NCI-H2107 treated with DMSO at 0.1 percent for 48 hours (cell line): ENCODE results near the gene CA5B.
A peak's percentile ranks its signal among the peaks of the same experiment; 100 is the strongest.
"Not testable (repeated sequence)": the region's sequence is repeated elsewhere in the genome, so short reads cannot be mapped to it uniquely, and the experiment has no call there.

Source experiments
- DNase-seq: peaks from one replicate; lab custom pipeline; 2025; ENCODE audit not compliant: unreplicated experiment; lab: John Stamatoyannopoulos, UW

The CA5B gene

DNA sequence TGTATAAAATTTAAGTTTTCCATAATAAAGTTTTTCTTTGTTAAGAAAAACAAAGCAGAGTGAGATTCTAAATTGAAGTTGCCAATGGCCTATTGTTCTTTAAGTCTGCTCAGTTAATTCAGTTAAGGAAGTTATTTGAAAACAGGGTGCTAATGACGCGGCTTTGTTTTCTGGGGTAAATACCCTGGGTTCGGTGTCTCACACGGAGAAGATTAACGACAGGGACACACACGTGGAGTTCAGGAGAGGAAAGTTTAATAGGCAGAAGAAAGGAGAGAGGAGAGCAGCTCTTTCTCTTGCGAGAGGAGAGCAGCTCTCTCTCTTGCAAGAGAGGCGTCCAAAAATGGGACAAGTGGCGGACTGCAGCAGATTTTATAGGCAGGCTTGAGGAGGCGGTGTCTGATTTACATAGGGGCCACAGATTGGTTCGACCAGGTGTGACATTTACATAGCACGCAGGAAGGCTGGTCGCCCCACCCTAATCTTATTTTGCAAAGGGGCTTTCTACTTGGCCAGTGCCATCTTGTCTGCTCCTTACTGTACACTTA is 9.6 kb downstream of the CA5B start:
- DNase-seq, result no peak

- DNase-seq, result no peak
Observed at GRCh38 chrX:15748841-15749240, 10.8 kb downstream of the CA5B start.

- no peak for DNase-seq
Observed at GRCh38 chrX:15749642-15750610, 11.9 kb downstream of the CA5B start.

DNA sequence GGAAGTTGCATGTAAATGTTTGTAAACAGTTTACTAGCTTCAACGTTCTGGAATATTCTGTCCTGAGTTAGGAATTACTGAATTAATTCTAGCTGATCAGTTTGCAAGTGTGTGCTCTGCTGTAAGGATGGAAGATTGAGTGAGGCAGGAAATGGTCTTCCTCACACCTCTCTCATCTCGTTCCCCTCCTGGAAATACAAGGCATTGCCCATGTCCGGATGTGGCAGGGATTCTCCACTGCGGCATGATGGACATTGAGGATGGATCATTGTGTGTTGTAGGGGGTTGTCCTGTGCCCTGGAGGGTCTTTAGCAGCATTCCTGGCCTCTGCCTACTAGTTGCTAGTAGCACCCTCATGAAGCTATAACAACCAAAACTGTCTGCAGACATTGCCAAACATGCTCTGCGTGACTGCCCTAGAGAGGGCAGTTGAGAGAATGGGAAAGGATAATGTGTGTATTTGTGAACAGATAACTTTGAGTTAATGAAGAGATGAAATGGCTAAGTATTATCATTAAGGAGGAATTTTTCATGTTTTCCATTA is 12.6 kb downstream of the CA5B start:
- no peak for DNase-seq

GRCh38 chrX:15751155-15751819 is 13.2 kb downstream of the CA5B start:
- no peak for DNase-seq

DNA sequence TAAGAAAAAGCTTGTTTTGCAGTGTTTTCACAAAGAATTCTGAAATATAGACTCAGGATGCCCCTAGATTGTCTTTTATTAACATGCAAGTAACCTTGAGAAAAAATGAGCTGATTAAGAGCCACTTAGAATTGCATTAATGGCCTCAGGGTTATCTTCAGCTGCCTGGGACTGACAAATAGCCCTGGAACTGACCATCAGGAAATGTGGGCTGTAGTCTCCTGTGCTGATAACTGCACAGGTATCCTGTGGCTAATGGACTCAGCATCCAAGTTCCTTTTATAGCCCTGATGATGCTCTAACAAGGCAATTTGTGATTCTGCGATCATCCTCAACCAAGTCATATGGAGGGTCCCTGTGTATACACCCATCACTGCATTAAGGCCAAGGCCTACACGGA is 17.0 kb downstream of the CA5B start:
- no peak for DNase-seq

- no peak for DNase-seq
Observed at GRCh38 chrX:15758140-15758539, 20.1 kb downstream of the CA5B start.

GRCh38 chrX:15759886-15760285 is 21.8 kb downstream of the CA5B start:
- not testable (repeated sequence) for DNase-seq

- DNase-seq, result peak; percentile 33
Observed at GRCh38 chrX:15761564-15762191, 23.6 kb downstream of the CA5B start.

DNA sequence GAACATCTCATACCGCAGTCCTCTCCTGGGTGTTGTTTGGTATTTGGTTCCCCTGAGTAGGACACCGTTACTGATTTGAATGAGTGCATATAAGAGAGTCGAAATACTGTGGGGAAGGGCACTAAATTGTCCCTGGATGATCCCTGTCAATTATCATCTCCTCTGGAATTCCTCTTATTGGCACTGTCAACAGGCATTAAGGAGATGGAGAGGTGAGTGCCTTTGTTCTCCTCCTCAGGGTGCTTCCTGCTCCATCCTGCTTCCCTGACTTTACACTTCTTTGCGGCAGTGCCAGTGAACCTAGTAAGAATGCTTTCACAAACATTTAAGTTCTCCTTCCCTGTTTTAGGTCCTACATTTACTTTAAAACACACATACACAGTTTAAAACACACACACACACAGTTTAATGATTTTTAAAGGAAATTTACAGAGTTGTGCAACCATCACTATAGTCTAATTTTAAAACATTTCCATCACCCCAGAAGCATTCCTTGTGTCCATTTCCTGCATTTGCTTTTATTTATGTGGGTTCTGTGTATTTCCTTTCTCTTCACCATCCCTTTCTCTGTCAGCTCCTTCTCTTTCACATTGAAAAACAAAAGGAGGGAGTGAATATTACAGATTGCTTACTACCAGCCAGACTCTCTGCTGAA is 31.4 kb downstream of the CA5B start:
- no peak for DNase-seq

GRCh38 chrX:15781961-15782699 is 44.1 kb downstream of the CA5B start:
- no peak for DNase-seq

GRCh38 chrX:15785176-15785750 is 47.2 kb downstream of the CA5B start:
- no peak for DNase-seq

DNA sequence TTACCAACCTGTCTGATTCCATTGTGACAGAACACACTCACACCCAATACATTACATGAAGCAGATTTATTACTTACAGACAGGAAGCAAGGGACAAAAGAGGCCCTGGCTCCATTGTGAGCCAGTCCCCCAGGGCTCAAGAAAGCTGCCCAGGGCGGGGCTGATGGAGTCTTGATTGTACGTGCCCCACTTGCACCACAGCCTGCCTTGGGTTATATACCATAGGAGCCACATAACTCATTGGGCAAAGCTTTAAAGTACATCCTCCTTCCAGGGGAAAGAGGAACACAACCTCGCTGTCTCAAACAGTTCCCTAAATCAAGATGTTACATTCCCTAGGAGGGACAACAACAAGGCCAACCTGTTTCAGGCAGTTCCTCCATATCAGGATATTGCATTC is 48.8 kb downstream of the CA5B start:
- no peak for DNase-seq

DNA sequence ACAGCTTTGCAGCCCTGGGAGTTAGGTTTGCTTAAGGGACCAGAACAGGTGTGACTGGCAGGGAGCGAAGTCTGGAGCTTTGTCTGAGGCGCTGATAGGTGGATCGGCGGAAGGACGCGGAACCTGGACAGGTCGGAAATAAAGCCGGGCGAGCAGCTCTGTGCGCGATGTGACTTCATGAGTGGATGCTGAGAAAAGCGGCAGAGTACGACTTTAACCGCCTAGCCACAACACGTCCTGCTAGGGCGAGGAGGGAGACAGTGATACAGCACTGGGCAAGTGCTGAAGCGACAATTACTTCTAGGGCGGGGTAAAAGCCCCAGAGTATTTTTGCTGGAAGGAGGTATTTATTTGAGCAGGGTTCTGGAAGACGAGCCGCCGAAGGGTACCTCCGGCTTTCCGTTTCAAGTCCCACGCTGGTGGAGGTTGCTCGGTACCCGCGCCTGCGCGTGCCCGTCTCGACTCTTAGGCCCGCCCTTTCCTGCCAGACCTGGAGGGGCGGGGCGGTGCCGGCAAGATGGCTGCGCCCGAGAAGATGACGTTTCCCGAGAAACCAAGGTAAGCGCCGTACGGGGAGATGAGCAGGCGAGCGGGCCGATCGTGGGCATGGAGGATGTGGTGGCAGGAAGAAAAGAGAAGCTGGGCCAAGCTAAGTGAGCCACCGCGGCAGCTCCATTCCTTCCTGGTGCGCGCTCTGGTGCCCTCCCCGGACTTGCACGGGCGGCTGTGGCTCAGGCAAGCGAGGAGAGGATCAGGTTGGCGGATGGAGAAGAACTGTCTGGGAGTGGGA is 52.1 kb downstream of the CA5B start, which contains the start of gene ZRSR2:
Gene ZRSR2 (plus strand): TSS at position 506 of the 790 bp plus-strand sequence. CDS start 12 bp downstream, at position 518.
- DNase-seq, result peak; percentile 72

DNA sequence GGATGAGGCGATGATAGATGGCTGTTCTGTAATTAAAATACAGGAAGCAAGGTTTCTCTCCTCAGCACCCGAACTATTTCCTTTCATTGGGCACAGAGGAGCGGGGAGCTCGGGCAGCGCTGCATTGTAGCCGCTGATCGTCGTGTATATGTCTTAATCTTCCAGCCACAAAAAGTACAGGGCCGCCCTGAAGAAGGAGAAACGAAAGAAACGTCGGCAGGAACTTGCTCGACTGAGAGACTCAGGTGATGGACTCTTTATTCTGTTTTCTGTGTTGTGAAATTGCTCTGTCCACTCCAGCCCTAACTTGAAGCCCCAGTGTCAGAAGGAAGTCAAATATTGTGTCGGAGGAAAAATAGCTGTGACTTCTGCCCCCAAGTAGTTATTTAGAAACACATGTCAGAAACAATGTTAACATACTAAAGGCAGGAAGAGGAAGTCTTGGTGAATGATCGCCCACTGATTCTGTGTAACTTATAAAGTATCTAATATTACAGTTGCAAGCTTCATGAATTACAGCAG is 52.8 kb downstream of the CA5B start:
- no peak for DNase-seq

GRCh38 chrX:15797707-15798106 is 59.6 kb downstream of the CA5B start:
- no peak for DNase-seq

GRCh38 chrX:15804563-15804962 is 66.5 kb downstream of the CA5B start:
- no peak for DNase-seq

DNA sequence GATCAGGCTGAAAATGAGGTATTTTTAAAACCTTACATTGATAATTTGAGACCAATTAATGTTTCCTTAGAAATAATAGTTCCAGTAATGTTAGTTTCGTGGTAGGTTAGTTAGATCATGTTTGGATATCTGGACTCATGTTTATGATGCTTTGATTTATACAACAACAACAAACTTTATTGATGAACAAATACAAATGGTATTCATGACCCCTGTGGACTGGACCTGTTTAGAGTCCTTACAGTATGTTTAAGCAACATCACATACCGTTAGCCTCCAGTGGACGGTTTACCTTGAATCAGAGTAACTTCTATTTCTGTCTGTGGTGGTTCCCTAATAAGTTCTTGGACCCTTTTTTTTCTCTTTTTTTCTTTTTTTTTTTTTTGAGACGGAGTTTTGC is 70.2 kb downstream of the CA5B start:
- DNase-seq, result no peak
